Measurements from ENCODE around the gene GALNT9.

DNA sequence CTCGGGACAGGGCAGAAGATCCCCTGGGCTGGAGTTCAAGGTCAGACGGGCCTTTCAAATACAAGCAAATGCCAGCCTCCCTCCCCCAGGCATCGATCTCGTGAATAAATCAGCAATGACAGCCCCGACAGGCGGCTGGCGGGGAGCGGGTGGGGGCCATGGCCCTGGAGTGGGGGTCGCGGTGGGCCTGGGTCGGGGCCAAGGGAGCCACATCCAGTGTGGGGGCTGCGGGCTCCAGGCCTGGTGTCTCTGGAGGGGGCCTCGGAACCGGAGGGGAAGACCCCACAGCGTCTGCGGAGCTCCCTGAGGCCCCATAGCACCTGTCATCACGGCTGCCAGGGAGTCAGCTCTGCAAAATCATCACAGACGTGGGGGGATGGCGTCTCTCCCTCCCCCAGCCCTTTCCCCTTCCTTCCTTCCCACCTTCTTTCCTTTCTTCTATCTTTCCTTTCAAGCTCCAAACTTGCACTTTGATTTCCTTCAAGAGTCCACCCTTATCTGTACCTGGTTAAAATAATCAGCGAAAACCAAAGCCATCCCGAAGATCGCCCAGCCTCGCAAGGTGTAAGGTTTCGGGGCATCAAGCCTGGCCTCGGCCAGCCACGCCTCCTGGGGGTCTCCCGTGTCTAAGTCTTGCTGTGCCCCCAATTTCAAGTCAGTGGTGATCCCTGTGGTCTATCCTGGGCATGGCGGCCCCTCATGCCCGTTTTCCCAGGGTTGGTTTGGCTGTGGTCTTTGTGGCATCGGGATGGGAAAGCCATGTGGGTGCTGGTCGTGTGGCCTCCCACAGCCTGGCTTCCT lies 93.1 kb downstream of the GALNT9 start:
- TF ChIP-seq CTCF (IDR thresholded peaks at IDR 0.05; ENCODE audit: low read depth, low read length) (no peak), EZH2phosphoT487 (IDR thresholded peaks at IDR 0.05; ENCODE audit: low read depth) (no peak)

All from OCI-LY3 (cell line).